Measurements from ENCODE around the gene SRSF11.

SRSF11 gene

DNA sequence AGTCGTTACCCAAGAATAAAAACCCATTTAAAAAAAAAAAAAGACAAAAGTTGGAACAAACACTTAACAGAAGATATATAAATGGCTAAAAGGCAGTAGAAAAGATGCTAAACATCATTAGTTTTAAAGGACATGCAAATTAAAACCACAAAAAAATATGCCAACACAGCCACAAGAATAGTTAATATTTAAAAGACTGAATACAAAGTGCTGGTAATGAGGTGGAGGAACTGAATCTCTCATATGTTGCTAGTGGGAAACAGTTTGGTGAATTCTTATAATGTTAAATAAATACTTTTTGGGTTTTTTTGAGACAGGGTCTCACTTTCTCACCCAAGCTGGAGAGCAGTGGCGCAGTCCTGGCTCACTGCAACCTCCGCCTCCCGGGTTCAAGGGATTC lies 25.8 kb upstream of the SRSF11 start:
- TF ChIP-seq, protein P1, sequence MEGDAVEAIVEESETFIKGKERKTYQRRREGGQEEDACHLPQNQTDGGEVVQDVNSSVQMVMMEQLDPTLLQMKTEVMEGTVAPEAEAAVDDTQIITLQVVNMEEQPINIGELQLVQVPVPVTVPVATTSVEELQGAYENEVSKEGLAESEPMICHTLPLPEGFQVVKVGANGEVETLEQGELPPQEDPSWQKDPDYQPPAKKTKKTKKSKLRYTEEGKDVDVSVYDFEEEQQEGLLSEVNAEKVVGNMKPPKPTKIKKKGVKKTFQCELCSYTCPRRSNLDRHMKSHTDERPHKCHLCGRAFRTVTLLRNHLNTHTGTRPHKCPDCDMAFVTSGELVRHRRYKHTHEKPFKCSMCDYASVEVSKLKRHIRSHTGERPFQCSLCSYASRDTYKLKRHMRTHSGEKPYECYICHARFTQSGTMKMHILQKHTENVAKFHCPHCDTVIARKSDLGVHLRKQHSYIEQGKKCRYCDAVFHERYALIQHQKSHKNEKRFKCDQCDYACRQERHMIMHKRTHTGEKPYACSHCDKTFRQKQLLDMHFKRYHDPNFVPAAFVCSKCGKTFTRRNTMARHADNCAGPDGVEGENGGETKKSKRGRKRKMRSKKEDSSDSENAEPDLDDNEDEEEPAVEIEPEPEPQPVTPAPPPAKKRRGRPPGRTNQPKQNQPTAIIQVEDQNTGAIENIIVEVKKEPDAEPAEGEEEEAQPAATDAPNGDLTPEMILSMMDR (IDR thresholded peaks at IDR 0.05; ENCODE audit: borderline replicate concordance, control extremely low read depth, extremely low read depth, insufficient read depth, missing control alignments) = no peak
- DNase-seq (ENCODE audit: low spot score) = no peak
- in situ Hi-C loops (cut with MboI; ENCODE audit: low sequenced_read_pairs, unreplicated experiment) = no loop called here

DNA sequence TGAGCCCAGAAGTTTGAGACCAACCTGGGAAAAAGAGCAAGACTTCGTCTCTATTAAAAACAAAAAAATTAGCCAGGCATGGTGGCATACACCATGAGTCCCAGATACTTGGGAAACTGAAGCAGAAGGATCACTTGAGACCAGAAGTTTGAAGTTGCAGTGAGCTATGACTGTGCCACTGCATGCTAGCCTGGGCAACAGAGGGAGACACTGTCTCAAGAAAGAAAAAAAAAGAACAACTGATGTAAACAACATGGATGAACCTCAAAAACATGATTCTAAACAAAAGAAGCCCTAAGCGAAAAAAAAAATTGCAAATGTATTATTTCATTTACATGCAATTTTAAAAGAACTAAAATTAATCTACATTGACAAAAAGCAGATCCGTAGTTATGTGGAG lies 24.8 kb upstream of the SRSF11 start:
- TF ChIP-seq, protein P1 (IDR thresholded peaks at IDR 0.05; ENCODE audit: borderline replicate concordance, control extremely low read depth, extremely low read depth, insufficient read depth, missing control alignments) = no peak
- no peak for DNase-seq (ENCODE audit: low spot score)
- in situ Hi-C loops (cut with MboI; ENCODE audit: low sequenced_read_pairs, unreplicated experiment) = no loop called here

DNA sequence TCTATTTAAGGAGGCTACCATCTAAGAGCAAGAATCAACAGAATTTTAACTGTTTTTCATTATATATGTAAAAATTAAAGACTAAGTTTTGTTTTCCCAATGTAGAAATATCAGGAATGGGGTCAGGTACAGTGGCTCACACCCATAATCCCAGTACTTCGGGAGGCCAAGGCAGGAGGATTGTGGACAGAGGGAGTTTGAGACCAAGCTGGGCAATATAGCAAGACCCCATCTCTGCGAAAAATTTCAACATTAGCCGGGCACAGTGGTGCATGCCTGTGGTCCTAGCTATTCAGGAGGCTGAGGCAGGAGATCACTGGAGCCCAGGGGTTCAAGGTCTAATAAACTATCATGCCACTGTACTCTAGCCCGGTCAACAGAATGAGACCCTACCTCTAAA lies 21.1 kb upstream of the SRSF11 start:
- DNase-seq (ENCODE audit: low spot score) = no peak
- in situ Hi-C loops (cut with MboI; ENCODE audit: low sequenced_read_pairs, unreplicated experiment) = no loop called here
- TF ChIP-seq, protein P1 (IDR thresholded peaks at IDR 0.05; ENCODE audit: borderline replicate concordance, control extremely low read depth, extremely low read depth, insufficient read depth, missing control alignments) = no peak

DNA sequence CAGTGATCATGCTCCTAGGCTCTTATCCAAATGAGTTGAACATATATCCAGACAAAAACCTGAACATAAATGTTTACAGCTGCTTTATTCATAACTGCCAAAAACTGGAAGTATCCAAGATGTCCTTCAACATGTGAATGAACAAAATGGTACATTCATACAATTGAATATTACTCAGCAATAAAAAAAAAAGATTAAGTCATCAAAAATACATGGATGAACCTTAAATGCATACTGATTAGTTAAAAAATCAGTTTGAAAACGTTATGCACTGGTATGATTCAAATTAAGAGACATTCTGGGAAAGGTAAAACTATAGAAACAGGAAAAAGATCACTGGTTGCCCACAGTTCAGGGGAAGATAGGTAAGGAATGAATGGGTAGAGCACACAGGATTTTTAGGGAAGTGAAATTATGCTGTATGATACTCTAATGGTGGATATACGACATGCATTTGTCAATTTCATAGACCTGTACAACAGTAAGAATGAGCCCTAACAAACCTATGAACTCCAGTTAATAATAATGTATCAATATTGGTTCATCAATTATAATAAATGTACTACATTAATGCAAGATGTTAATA lies 18.9 kb upstream of the SRSF11 start:
- no peak for DNase-seq (ENCODE audit: low spot score)
- TF ChIP-seq, protein P1 (IDR thresholded peaks at IDR 0.05; ENCODE audit: borderline replicate concordance, control extremely low read depth, extremely low read depth, insufficient read depth, missing control alignments) = no peak
- in situ Hi-C loops (cut with MboI; ENCODE audit: low sequenced_read_pairs, unreplicated experiment) = no loop called here

DNA sequence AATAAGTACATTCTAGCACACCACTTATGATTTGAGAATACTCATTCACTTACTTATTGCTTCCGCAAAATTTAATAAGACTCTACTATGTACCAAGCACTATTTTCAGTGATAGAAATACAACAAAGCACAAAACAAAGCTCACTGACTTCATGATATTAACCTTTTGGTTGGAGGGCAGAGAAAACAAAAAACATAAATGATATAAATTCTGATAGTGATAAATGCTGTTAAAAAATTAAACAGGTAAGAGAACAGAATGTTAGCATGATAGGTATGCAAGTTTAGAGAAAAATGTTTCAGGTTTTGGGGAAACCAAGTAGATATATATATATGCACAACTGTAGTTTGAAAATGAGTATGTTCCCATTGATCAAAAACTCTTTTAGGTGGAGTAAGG lies 17.0 kb upstream of the SRSF11 start:
- TF ChIP-seq, protein P1 (IDR thresholded peaks at IDR 0.05; ENCODE audit: borderline replicate concordance, control extremely low read depth, extremely low read depth, insufficient read depth, missing control alignments) = no peak
- in situ Hi-C loops (cut with MboI; ENCODE audit: low sequenced_read_pairs, unreplicated experiment) = no loop called here
- no peak for DNase-seq (ENCODE audit: low spot score)

DNA sequence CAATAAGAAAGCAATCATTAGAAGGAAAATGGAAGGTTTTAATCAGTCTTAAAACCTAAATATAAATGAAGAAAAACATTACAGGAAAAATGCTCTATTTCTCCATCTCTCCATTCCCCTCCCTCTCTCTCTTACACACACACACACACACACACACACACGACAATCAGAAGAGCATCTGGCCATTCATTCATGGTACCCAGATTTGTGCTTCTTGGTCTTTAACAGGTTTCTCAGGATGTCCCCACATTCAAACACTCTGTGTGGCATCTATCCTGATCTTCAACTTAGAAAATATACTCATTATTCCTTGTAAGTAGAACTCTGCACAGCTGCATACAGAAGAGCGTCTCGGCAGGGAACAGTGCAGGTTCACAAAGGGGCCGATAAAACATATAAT lies 16.6 kb upstream of the SRSF11 start:
- in situ Hi-C loops (cut with MboI; ENCODE audit: low sequenced_read_pairs, unreplicated experiment) = no loop called here
- no peak for DNase-seq (ENCODE audit: low spot score)
- TF ChIP-seq, protein P1 (IDR thresholded peaks at IDR 0.05; ENCODE audit: borderline replicate concordance, control extremely low read depth, extremely low read depth, insufficient read depth, missing control alignments) = no peak

DNA sequence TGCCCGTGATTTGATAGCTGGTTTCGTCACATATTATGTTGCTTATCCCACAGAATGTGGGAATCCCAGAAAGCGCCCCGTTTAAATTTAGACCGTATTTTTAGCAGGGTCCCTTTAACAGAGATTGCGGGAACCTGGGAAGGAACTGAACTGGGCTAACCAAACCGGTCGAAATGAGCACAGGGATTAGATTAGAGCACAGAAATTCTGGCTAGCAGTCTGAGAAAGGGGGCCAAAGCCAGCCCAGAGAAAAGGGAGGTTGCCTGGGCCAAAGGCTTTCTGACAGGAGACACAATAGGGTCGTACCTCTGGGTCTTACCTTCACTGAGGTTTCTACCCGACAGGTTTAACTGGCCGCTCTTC lies 16.1 kb upstream of the SRSF11 start:
- TF ChIP-seq, protein P1 (IDR thresholded peaks at IDR 0.05; ENCODE audit: borderline replicate concordance, control extremely low read depth, extremely low read depth, insufficient read depth, missing control alignments) = no peak
- in situ Hi-C loops (cut with MboI; ENCODE audit: low sequenced_read_pairs, unreplicated experiment) = no loop called here
- DNase-seq (ENCODE audit: low spot score) = no peak

Measured in GM13976 (cell line).